GM19372 (cell line): ENCODE data around the gene SMOC2.
"Not testable (repeated sequence)": the region's sequence is repeated elsewhere in the genome, so short reads cannot be mapped to it uniquely, and the experiment has no call there.

ENCODE experiments used
- ATAC-seq: cut with Tn5 transposase; IDR thresholded peaks from one replicate; pipeline ENCODE4 v1.9.1; 2021; ENCODE audit warnings: mild to moderate bottlenecking, low read depth, moderate library complexity; ENCODE audit not compliant: unreplicated experiment

The SMOC2 gene

DNA sequence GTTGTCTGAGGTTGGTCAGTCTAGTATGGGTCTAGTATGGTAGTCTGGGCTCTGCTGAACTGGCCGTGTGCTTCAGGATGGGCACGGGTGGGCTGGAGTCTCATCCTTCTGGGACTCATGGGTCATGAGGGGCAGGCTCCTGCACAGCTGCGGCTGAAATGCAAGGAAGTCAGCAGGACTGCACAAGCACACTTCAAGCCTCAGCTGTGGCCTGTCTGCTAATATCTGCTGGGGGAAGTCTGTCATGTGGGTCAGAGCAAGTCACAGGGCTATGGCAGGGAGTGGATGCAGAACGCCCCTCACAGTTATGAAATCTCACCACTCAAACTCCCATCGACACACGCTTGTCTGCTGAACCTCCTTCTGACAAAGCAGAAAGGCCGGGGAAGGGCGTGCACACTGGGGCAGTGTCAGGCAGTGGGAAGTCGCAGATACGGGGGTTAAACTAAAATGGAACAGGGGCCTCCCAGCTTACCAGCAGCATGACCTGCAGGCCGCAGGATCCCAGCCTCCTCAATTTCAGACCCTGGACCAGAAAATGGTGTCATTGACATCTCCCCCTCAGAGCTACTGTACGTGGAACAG lies 229.5 kb downstream of the SMOC2 start:
- ATAC-seq = no peak

DNA sequence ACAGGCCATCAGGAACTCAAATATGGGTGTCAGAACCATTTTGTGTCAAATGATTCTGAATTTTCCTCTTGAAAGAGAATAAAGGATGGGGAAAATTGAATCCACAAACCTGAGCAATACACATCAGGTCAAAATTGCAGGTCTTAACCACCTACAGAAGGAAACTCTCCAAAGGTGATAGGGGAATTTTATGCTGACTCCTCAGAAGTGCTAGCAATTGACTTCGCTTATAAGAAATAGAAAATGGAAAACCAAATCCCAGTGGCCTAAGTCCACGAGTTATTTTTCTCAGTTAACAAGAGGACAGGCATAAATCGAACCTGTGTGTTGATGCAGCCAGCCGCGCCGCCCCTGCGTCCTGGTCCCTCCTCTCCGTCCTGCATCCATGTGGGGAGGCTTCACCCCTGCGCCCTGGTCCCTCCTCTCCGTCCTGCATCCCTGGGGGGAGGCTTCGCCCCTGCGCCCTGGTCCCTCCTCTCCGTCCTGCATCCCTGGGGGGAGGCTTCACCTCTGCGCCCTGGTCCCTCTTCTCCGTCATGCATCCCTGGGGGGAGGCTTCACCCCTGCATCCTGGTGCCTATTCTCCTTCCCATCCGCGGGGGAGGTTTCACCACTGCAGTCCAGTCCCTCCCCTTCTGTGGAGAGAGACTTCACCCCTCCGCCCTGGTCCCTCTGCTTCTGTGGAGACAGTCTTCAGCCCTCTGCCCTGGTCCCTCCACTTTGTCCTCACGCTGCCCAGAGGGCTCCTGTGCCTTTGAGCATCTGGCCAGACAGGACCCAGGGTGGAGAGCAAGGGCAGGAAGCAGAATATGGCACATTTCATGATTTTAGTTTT lies 230.3 kb downstream of the SMOC2 start:
- ATAC-seq = no peak

DNA sequence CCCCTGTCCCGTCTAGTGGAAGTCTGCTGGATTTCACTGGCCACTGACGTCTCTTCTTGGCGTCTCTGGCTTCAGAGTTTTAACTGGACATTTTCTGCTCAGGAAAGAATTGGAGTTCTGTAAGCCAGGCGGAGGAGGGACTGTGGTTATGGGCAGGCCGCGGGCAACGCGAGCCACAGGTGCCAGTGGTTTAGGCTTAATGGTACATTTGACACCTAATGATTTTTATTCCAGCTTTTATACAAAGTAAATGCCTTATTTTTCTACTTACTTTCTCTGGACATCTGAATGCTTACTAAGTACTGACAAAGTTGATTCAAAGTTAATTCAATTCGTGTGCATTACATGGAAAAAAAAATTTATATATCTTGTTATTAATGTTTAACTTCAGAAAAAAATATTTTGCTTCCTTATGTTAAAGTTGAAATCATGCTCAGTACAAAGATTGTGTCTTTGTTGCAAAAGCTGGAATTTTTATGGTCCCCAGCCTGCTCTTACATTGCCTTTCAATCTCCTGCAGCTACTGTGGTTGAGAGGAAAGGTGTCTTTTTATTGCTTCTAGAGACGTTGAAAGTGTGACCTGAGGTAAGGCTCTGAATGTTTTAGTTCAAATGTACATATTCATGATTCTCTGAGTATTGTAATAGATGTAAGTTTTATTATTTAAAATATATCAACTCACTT lies 231.0 kb downstream of the SMOC2 start:
- no peak for ATAC-seq

DNA sequence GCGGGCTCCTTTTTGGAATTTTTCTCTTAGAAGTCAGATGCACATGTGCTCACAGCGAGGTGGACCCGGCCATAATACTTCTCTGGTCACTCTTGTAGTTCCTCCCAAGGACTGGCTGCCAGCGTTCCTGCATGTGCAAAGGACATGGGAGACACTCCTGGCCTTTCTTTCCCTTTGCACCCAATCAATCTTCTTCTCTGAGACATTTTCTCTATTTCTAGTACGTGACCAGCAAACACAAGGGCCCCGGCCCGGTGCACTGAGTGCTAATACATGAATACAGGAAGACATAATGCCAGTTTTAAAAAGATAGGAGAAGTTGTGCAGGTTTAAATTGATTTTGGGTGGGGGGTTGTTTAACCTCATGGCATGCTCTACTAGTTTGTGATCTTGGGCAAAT lies 233.6 kb downstream of the SMOC2 start:
- no peak for ATAC-seq

DNA sequence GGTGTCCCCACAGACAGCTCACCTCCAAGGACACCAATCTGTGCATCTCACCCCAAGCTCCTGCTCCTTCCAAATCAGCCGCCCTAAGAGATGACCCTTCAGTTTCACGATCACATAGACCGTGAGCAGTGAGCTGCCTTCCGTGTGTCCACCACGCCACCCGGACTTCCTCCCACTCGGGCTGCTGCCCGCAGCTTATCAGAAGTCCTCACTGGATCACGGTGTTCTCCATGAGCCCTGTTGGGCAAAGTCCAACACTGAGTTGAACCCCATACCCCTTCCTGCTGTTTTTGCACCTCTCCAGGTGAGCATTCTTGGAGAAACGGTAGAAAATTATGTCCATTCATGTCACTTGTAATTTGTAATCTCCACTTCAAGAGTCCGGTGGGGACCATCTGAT lies 234.4 kb downstream of the SMOC2 start:
- ATAC-seq = no peak

DNA sequence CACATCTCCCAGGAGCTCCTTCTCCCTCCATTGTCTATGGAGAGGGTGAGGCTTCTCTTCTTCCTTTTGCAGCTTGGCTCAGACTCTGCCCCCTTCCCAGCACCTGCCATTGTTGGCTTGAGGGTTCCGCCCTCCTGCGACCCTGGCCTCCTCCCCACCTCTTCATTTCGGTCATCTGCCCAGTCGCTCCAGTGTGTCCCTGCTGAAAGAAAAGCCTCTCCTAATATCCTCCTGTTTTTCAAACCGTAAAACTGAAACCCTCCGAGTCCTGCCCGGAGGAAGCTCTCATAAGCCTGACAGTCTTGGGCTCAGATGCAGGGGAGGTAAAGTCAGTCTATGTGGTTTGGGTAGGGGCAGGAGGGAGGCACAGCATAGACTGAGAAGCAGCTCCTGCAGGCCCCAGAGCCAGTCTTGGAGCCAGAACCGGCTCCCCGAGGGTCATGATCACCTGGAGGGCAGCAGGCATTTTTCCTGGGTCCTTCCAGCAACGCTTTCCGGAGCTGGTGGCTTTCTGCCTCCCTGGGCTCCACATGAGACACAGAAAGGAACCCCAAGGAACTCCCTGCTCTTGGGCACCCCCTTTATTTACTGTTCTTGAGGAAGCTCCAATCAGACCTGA lies 235.1 kb downstream of the SMOC2 start:
- ATAC-seq = no peak

DNA sequence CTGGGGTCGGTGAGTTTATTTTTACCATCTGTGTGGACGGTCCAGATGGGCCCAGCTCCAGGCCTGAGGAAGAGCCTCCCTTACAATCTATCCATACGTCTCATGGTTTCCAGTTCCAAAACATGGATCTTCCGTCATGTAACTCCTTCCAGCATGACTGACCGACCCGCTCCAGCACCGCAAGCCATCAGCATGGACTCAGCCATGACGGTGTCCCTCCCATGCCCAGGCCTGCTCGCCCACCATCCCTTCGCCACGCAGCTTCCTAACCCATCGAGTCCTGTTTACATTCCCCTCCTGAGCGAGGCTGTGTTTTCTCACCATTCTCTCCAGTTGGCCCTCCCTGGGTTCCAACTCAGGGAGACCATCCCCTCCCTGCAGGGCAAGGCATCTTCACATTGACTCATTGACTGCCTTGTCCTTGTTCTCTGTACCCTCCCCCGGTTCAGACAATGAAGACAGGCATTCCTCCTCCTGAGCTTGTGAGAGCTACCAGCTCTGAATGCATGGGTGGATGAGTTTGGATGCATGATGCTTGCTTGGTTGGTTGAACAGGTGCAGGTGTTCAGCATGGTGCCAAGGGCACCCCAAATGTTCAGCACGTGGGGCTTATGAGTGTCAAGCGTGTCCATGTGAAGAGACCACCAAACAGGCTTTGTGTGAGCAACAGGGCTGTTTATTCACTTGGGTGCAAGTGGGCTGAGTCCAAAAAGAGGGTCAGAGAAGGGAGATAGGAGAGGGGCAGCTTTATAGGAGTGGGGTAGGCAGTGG lies 235.8 kb downstream of the SMOC2 start:
- ATAC-seq = no peak

DNA sequence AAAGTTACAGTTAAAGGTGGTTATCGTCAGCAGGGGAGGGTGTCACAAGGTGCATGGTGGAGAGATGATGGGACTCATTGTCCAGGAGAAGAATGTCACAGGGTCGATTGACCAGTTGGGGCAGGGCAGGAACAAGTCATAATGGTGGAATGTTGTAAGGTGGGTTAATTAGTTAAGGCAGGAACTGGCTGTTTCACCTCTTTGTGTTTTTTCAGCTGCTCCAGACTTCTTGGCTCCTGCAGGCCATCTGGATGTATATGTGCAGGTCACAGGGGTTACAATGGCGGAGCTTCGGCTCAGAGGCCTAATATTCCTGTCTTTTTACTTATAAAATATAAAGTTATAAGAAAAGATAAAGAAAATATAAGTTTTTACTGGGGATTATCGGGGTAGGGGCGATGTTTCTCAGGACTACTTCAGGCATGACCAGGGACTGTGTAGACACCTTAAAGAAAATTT lies 236.4 kb downstream of the SMOC2 start:
- not testable (repeated sequence) for ATAC-seq

DNA sequence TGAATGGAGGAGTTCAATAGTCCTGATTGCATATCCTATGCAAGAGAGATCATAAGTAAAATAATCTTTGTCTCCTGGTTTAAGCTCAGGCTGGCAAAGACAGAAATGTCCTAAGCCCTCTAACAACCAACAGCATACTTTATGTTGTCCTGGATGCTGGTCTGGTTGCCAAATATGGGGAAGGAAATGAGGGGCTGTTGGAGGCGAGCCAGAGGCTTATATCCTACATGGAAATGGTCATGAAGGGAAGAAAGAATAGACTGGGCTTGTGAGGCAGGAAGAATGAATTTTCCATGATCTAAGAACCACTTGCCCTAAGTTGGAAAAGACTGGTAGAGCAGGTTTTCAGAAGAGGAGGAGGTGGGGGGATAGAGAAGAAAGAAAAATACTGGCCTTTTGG lies 237.1 kb downstream of the SMOC2 start:
- ATAC-seq = no peak

DNA sequence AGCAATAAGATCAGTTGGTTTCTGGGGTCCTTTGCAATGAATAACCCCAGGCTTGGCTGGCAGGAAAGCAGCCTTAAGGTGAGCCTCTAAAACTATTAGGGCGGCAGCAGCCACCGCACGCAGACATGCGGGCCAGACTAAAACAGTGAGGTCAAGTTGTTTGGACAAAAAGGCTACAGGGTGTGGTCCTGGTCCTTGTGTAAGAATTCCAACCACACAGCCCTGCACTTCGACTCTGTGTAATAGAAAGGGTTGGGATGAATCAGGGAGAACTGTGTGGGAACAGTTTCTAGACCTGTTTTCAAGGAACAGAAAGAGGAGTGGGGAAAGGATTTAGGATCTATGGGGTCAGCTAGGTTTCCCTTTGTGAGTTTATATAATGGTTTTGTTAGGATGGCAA lies 237.6 kb downstream of the SMOC2 start:
- no peak for ATAC-seq

DNA sequence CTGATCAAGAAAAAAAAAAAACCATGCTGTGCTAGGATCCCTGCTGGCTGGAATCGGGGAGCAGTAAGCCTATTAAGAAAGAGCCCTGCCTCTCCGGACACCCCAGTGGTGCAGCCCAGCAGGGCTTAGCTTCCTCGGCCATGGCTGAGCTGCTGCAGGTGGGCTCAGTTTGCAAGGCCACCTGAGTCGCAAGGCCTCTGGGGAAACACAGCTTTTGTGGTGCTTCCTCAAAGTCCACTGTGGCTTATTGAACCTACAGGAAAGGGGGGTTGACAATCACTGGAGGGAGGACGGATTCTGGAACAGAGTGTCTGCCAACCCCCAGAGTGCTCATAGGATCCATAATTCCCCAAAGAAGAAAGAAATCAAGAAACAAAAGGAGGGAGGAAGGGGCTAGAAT lies 240.8 kb downstream of the SMOC2 start:
- no peak for ATAC-seq

DNA sequence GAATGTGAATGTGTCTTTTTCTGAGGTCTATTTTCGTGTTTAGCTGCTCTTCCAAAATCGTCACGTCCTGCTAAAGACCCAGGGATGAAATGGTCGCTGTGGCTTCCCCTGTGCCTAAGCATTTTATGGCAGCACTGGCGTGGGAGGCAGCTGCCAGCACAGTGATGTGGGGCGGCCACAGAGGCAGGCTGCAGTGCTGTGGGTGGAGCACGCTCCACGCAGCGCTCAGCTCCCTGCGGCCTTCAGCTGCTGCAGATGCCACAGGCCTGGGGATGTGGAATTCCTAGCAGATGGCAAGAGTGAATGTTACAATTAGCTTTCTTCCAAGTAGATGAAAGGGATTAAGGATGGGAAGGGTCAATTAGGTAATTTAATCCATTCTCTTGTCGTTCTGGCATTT lies 242.6 kb downstream of the SMOC2 start:
- no peak for ATAC-seq

DNA sequence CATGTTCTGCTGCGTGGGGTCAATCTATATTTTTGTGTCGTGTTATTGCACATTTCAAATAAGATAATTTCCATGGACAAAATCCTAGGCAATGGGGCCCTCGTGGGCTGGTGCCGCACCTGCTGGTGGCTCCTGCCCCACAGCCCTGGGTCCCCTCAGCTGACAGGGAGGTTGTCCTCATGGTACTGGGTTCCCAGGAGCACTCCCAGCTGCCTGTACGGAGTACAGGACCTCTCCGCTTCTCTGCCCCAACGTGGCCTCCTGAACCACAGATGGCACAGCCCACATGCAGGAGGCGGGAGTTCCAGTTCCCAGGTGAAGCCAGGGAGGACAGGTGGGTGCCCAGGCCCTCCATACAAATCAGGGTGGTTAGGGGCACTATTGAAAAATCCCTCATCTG lies 243.5 kb downstream of the SMOC2 start:
- ATAC-seq = no peak

DNA sequence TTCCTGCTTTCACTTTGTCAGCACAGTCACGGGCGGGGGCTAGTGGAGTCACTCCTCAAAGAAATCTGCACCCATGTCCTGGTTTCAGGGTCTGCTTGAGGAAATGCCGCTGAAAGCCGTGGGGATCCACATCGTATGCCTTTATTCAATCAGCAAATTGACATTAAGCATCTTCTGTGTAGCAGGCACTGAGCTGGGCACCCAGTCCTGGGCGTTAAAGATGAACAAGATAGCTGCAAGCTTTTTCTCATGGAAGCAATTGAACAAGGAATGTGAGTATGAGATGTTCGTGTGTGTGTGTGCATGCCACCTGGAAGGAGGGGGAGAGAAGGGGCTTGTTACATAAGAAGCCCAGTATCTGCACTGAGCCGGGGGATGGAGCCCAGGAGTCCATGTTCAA lies 243.9 kb downstream of the SMOC2 start:
- ATAC-seq = no peak

DNA sequence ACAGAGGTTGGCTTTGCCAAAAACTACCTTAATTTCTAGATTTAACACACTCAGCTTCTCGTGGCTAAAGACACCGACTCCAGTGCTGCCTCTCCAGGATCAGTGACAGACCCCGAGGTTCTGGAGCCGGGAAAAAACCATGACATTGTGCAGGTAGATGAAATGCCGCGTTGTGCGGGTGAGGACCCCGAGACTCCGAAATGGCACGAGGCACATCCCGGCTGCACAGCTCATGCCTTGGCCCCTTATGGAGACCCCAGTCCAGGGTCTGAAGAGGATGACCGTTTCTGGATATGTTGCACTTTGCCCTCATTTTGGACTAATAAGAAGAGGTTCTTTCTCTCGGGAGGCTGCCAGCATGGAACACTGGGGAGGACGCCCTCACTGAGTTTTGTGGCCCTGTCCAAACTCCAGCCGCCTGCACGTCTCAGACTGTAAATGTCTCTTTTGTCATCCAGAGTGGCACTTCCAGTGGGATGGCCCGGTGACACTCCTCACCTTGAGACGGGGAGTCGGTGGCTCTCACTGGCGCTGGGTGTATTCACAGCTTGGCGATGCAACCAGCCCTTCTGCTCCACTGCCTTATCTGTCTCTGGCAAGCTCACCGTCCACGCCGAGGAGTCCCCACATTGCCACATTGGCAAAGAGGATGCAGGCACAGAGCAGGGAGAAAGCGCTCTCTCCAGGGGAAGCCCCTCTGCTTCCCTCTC lies 245.2 kb downstream of the SMOC2 start:
- ATAC-seq = no peak

DNA sequence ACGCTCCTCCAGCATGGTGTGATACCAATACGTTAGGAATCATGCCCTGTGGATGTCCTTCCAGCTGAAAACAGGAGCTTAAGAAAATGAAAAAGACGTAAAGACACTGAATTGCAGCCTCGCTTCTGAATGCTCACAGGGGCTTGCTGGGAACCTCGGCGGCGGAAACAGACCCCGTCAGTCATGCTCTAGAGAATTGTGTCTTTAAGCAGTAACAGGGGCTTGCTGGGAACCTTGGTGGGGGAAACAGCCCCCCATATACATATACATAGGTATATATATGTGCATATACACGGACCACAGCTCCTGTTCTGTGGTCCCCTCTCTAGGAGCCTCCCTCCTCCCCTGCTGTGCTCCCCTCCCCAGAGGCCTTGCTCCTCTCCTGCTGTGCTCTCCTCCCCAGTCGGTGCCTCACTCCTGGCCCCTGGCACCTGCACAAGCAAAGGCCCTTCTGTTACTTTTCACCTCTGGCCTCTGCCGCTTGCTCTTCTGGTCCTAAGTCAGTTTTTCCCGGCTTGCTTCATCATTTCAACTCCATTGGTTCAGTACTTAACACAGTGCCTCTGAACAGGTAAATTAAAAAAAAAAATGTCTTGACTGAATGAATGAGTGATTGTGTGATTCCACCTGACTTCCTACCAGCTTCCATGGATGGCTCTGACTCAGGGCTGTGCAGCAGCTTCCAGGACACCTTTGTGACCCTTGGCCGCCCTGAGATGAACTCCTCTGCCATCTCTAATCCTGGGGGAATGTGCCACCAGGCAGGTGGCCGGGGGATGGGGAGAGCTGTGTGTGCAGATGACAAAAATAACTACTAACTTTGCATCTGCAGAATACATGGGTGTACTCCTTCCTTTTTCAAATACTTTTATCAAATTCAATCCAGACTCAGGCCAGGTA lies 246.1 kb downstream of the SMOC2 start:
- ATAC-seq = no peak

DNA sequence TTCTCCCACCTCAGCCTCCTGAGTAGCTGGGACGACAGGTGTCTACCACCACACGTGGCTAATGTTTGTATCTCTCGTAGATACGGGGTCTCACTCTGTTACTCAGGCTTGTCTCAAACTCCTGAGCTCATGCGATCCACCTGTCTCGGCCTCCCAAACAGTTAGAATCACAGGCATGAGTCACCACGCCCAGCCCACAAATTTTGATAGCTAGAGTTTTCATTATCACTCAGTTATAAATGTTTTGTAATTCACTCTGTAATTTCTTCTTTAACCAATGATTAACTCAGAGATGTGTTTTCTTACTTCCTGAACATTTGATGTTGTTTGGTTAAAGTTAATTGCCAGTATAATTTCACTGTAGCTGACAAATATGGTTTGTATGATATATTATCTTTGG lies 249.3 kb downstream of the SMOC2 start:
- no peak for ATAC-seq

DNA sequence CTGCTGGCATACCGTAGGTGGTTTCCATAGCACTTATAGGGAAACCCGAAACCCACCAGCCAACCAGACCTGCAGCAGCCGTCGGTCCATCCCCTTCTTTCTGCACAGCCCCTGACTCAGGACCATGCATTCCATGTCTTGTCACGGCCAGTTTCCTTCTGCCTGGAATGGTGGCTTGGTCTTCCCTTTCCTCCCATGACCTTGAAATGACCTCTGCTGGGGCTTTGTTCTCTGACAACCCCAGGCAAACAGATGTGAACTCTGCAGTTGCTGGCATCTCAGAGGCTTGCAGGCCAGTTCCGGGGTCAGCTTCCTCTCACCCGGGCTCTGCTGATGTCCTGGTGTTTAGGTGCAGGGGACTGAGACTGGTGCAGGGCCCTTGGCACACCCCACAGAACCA lies 250.8 kb downstream of the SMOC2 start:
- no peak for ATAC-seq
